Left cardiac atrium (tissue), 4 donors: ENCODE results near the gene PRDM16. TPM values are rescaled to one million over a fixed set of nuclear protein-coding genes. Genes with fewer than 3 reads are reported as not detected.

Source experiments
- ATAC-seq, 2 donors: fragments of 200-7000 bp; cut with Tn5 transposase; one replicate each; pipeline ENCODE4 v1.9.1; 2020; ENCODE audit warnings: mild to moderate bottlenecking in 2 of 2, moderate library complexity in 2 of 2
- DNase-seq: peaks from one replicate; pipeline ENCODE4 v3.0.0-alpha.2; 2020
- intact Hi-C, 2 donors: fragments of 100-400 bp; cut with DNase I; formaldehyde crosslinking; loops; one replicate each; pipeline versions ENCODE4 v1.14.1 to v1.15.1; 2022 to 2023
- total RNA-seq, 2 donors: library from RNA; stranded (reverse); fragmentation: NEBNext Ultra II Directional; extraction: Animal tissue kit (Norgen Biotek cat#: 25700); gene quantifications; one replicate each; pipeline ENCODE4 v1.2.1, GENCODE V29; 2021
- donor health status: DM: no; HTN: yes; CAD: no.
- donor health status: DM: no; HTN: yes; CAD: no; lungs with severe emphysema.
- donor health status: DM: yes; HTN: yes; CAD: no.
- donor health status: Dilated cardiomyopathy.

The PRDM16 gene
- total RNA-seq, 2 donors from 2014 or later = 0.99 to 1.2 TPM

- intact Hi-C loops = no loop called here
- DNase-seq (no peak), ATAC-seq (peak in 1 of 2 donors; percentile 81)
Measured at GRCh38 chr1:3031401-3032221, 37.4 kb upstream of the PRDM16 start.

- intact Hi-C loops = no loop called here
- ATAC-seq (no peak), DNase-seq (no peak)
Measured at GRCh38 chr1:3032371-3033039, 36.5 kb upstream of the PRDM16 start.

- intact Hi-C loops = no loop called here
- DNase-seq (no peak), ATAC-seq (no peak)
Measured at GRCh38 chr1:3033040-3033789, 35.8 kb upstream of the PRDM16 start.

GRCh38 chr1:3033790-3034090, 35.3 kb upstream of the PRDM16 start:
- ATAC-seq = no peak
- intact Hi-C loops = no loop called here
- no peak for DNase-seq

- intact Hi-C loops = no loop called here
- ATAC-seq (no peak), DNase-seq (no peak)
Measured at GRCh38 chr1:3034162-3034561, 34.8 kb upstream of the PRDM16 start.

- DNase-seq (peak; percentile 52), ATAC-seq (no peak)
- intact Hi-C loops = no loop called here
Measured at GRCh38 chr1:3034728-3035562, 34.1 kb upstream of the PRDM16 start.

GRCh38 chr1:3035563-3036446, 33.2 kb upstream of the PRDM16 start:
- ATAC-seq (peak in 1 of 2 donors; percentile 12), DNase-seq (no peak)
- intact Hi-C loops = no loop called here

- DNase-seq = no peak
- intact Hi-C loops = no loop called here
- ATAC-seq = no peak
Measured at GRCh38 chr1:3036447-3037280, 32.3 kb upstream of the PRDM16 start.

GRCh38 chr1:3037281-3038040, 31.5 kb upstream of the PRDM16 start:
- DNase-seq = no peak
- ATAC-seq = no peak
- intact Hi-C loops = no loop called here

- ATAC-seq = peak in 1 of 2 donors; percentile 67
- intact Hi-C loops = no loop called here
- DNase-seq = no peak
Measured at GRCh38 chr1:3038113-3038551, 30.9 kb upstream of the PRDM16 start.

- intact Hi-C loops = no loop called here
- no peak for ATAC-seq
- no peak for DNase-seq
Measured at GRCh38 chr1:3038571-3039181, 30.3 kb upstream of the PRDM16 start.

GRCh38 chr1:3040004-3040403, 29.0 kb upstream of the PRDM16 start:
- ATAC-seq (no peak), DNase-seq (no peak)
- intact Hi-C loops = no loop called here

- no peak for ATAC-seq
- DNase-seq = no peak
- intact Hi-C loops = no loop called here
Measured at GRCh38 chr1:3042481-3042880, 26.5 kb upstream of the PRDM16 start.

- intact Hi-C loops = no loop called here
- ATAC-seq = no peak
- DNase-seq = no peak
Measured at GRCh38 chr1:3049164-3049563, 19.8 kb upstream of the PRDM16 start.

GRCh38 chr1:3049905-3050304, 19.1 kb upstream of the PRDM16 start:
- intact Hi-C loops = no loop called here
- ATAC-seq = no peak

GRCh38 chr1:3050603-3051002, 18.4 kb upstream of the PRDM16 start:
- no peak for DNase-seq
- no peak for ATAC-seq
- intact Hi-C loops = no loop called here

More at GRCh38 chr1:3049905-3050304, 19.1 kb upstream of the PRDM16 start:
- DNase-seq = no peak
